ENCODE measurements around the gene SVIL. TPM values are rescaled to one million over a fixed set of nuclear protein-coding genes. Genes with fewer than 3 reads are reported as not detected.
"Not testable (repeated sequence)": the region's sequence is repeated elsewhere in the genome, so short reads cannot be mapped to it uniquely, and the experiment has no call there.

SVIL gene
- total RNA-seq, 4 donors from 2014 or later, result 585 to 1,262 (median 942) TPM

GRCh38 chr10:29610876-29611647 is 23.7 kb downstream of the SVIL start:
- ATAC-seq, result no peak
- H3K4me1 ChIP-seq, result peaks cover 5 to 88% (median 36%) of the 10 kb centered on the region in 3 donors
- H3K36me3 ChIP-seq, result peaks cover 0 to 15% of the 10 kb centered on the region in 2 donors
- H3K27me3 ChIP-seq, result no peaks in the 10 kb centered on the region
- no peak for TF ChIP-seq CTCF (IDR thresholded peaks at IDR 0.05)
- TF ChIP-seq POLR2AphosphoS5 (IDR thresholded peaks at IDR 0.05), result no peak
- no peak for TF ChIP-seq POLR2A (IDR thresholded peaks at IDR 0.05)
- no peak for TF ChIP-seq EP300 (IDR thresholded peaks at IDR 0.05)
- 74 to 85% methylated on average over 5 to 10 of the region's 10 CpGs for WGBS, 2 donors (ENCODE audit: low coverage in 1 of 2)
- no peak overlapping the region for H3K4me3 ChIP-seq
- peak overlapping the region in 3 of 4 donors; percentile 13 to 64 (median 58) for H3K27ac ChIP-seq
- H3K9me3 ChIP-seq, result no peaks in the 10 kb centered on the region

- Histone ChIP-seq H3K27ac (peak overlapping the region in 3 of 4 donors; percentile 48 to 64 (median 58)), H3K36me3 (peaks cover 0 to 15% of the 10 kb centered on the region in 2 donors), H3K4me1 (peaks cover 5 to 84% (median 36%) of the 10 kb centered on the region in 3 donors)
- H3K9me3 ChIP-seq, H3K27me3 ChIP-seq, H3K4me3 ChIP-seq, ATAC-seq: not testable (repeated sequence)
- 77 to 88% methylated on average over 3 of the region's 3 CpGs for whole genome bisulfite sequencing, 2 donors (ENCODE audit: low coverage in 1 of 2)
These were observed 24.4 kb downstream of the SVIL start for GRCh38 chr10:29610331-29610730.

GRCh38 chr10:29609696-29610095 is 25.1 kb downstream of the SVIL start:
- H3K27me3 ChIP-seq, result no peaks in the 10 kb centered on the region
- WGBS, 2 donors (ENCODE audit: low coverage in 1 of 2), result 80 to 91% methylated on average over 1 to 2 of the region's 3 CpGs
- no peak for ATAC-seq

GRCh38 chr10:29608476-29609301 is 26.1 kb downstream of the SVIL start:
- TF ChIP-seq POLR2AphosphoS5 (IDR thresholded peaks at IDR 0.05) (no peak), CTCF (IDR thresholded peaks at IDR 0.05) (no peak), EP300 (IDR thresholded peaks at IDR 0.05) (no peak), POLR2A (IDR thresholded peaks at IDR 0.05) (no peak)
- Histone ChIP-seq H3K27me3 (no peaks in the 10 kb centered on the region), H3K4me1 (peaks cover 5 to 93% (median 35%) of the 10 kb centered on the region in 3 donors), H3K4me3 (no peak overlapping the region), H3K36me3 (peaks cover 0 to 15% of the 10 kb centered on the region in 2 donors), H3K27ac (peak overlapping the region in 3 of 4 donors; percentile 48 to 64 (median 58)), H3K9me3 (no peaks in the 10 kb centered on the region)
- ATAC-seq, result peak; percentile 15
- 58% methylated on average over 3 of the region's 11 CpGs; no CpG with 5 or more reads in 1 of the 2 donors for WGBS, 2 donors (ENCODE audit: low coverage in 1 of 2)

More at GRCh38 chr10:29609696-29610095, 25.1 kb downstream of the SVIL start:
- Histone ChIP-seq H3K27ac (peak overlapping the region in 3 of 4 donors; percentile 48 to 64 (median 58)), H3K9me3 (no peaks in the 10 kb centered on the region), H3K4me3 (no peak overlapping the region), H3K36me3 (peaks cover 0 to 15% of the 10 kb centered on the region in 2 donors), H3K4me1 (peaks cover 5 to 83% (median 33%) of the 10 kb centered on the region in 3 donors)
- TF ChIP-seq POLR2AphosphoS5 (IDR thresholded peaks at IDR 0.05), result no peak
- TF ChIP-seq EP300 (IDR thresholded peaks at IDR 0.05), result no peak
- TF ChIP-seq POLR2A (IDR thresholded peaks at IDR 0.05), result no peak
- TF ChIP-seq CTCF (IDR thresholded peaks at IDR 0.05), result no peak

- Histone ChIP-seq H3K27me3 (no peaks in the 10 kb centered on the region), H3K4me3 (no peak overlapping the region), H3K4me1 (peaks cover 5 to 94% (median 38%) of the 10 kb centered on the region in 3 donors), H3K27ac (peak overlapping the region in 3 of 4 donors; percentile 48 to 64 (median 58)), H3K9me3 (no peaks in the 10 kb centered on the region), H3K36me3 (peaks cover 0 to 15% of the 10 kb centered on the region in 2 donors)
- TF ChIP-seq POLR2A (IDR thresholded peaks at IDR 0.05) (no peak), CTCF (IDR thresholded peaks at IDR 0.05) (no peak), EP300 (IDR thresholded peaks at IDR 0.05) (no peak), POLR2AphosphoS5 (IDR thresholded peaks at IDR 0.05) (no peak)
- no CpG with 5 or more reads among the region's 4 CpGs for WGBS, 2 donors (ENCODE audit: low coverage in 1 of 2)
- peak; percentile 18 for ATAC-seq
These were observed 26.7 kb downstream of the SVIL start for GRCh38 chr10:29608062-29608461.
